ENCODE measurements around the gene LRP6.
"Not testable (repeated sequence)": the region's sequence is repeated elsewhere in the genome, so short reads cannot be mapped to it uniquely, and the experiment has no call there.

Gene LRP6

DNA sequence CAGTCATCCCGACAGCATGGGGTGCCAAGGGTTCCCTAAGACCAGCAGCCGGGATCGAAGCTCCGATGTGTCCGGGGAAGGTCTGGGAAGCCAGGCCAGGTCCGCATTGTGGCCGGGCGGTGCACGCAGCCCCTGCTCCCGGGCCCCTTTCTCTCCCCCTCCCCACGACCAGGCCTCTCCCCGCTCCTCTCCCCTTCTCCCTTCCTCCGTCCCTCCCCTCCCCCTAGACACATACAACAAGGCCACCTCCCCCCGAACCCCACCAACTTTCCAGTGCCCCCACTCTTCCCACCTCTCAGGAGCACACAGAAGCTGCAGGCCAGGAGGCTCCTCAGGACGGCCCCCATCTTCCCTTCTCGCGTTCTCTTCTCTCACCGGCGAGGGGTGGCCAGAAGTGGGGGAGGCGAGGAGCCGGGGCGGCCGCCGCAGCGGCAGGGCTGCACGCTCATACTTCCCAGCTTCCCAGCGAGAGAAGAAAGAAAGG, 413 bp downstream of the LRP6 start:
- peak; percentile 67 for DNase-seq

GRCh38 chr12:12265571-12266388, 1.1 kb downstream of the LRP6 start:
- peak; percentile 48 for DNase-seq

GRCh38 chr12:12265035-12265434, 1.8 kb downstream of the LRP6 start:
- DNase-seq: no peak

- DNase-seq: no peak
These were observed 2.9 kb downstream of the LRP6 start for GRCh38 chr12:12263909-12264308.

DNA sequence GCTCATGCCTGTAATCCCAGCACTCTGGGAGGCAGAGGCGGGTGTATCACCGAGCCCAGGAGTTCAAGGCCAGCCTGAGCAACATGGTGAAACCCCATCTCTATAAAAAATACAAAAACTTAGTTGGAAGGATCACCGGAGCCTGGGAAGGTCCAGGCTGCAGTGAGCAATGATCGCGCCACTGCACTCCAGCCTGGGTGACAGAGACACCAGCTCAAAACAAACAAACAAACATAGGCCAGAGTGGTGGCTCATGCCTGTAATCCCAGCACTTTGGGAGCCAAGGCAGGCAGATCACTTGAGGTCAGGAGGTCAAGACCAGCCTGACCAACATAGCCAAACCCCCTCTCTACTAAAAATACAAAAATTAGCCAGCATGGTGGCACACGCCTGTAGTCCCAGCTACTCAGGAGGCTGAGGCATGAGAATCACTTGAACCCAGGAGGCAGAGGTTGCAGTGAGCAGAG, 10.5 kb downstream of the LRP6 start:
- not testable (repeated sequence) for DNase-seq

DNA sequence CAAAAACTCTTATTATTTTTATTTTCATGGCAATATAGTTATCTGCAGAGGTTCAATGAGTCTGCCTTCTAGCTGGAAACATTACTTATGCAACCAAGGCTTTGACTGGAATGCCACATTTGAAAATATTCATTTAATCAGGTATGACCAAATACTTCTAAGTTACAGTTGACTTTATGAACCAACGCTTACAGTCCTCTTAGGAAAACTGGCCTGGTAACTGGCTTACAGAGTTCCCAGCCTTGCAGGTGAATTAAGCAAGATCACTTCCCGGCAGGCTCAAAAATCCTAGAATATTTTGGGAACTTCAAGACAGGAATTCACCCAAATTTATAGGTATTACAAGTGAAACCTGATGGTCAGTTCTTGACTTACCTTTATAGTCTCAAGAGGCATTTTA, 12.3 kb downstream of the LRP6 start:
- no peak for DNase-seq

DNA sequence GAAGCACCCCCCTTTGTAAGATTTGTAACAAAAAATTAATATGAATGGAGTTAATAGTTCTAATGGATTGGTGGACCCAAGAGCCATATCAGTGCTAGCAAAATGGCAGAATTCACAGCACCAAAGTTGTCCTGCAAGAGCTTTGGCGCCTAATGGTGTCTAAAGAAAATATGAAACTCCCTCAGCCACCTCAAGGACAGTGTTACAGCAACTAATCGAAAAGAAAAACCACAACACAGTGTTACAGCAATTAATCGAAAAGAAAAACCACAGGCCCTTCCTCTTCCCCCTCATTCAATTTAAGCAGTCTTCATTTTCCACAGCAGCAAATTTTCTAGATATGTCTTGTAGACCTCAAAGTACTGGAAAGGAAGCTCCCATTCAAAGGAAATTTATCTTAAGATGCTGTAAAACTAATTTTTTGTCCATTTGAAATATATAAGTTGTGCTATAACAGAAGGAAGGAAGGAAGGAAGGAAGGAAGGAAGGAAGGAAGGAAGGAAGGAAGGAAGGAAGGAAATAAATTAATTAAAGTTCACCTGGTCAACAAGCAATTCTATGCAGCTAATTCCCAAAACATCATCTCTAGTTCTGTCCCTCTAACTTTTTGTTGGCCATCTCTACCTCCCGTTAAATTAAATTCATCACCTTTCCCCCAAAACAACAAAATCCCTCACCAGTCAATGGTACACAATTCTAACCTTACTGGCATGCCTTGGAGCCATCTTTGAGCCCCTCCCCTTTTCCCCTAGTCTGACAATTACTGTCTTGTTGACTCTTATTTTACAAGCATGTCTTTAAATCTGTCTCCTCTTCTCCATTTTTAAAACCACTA, 17.4 kb downstream of the LRP6 start:
- no peak for DNase-seq

GRCh38 chr12:12247584-12247983, 19.3 kb downstream of the LRP6 start:
- no peak for DNase-seq

DNA sequence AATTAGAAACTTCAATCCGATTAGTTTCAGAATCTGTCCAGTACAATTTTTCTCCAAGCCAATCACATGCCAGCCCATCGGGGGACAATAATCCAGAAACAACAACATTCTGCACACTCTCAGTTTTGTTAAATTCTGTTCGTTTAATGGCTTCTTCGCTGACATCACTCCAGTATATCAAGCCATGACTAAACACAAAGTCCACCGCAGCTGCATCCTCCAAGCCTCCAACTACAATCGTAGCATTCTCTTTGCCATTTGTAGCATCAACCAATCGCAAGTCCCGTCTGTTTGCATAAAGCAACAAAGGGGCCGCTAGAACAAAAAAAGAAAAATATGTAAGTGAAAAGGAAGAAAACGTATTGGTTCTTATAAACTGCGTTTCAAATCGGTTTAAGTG, 22.5 kb downstream of the LRP6 start:
- no peak for DNase-seq

- no peak for DNase-seq
These were observed 26.0 kb downstream of the LRP6 start for GRCh38 chr12:12240662-12241340.

DNA sequence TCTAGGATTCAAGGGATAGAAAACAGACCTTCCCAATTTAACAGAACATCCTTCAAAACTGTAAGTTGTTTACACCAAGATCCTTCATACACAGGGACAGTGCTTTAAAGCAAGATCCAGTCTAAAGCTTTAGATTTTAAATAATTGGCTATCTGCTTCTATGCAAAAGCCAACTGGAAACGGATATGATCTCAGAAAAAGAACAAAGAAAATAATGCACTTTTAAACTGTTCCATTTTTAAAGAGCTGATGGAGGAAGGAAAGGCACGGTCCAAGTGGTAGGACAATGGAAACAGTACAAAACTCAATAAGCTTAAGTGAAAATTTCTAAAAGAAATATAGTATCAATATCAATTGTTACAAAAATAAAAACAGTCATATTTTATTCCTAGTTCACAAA, 27.7 kb downstream of the LRP6 start:
- no peak for DNase-seq

DNA sequence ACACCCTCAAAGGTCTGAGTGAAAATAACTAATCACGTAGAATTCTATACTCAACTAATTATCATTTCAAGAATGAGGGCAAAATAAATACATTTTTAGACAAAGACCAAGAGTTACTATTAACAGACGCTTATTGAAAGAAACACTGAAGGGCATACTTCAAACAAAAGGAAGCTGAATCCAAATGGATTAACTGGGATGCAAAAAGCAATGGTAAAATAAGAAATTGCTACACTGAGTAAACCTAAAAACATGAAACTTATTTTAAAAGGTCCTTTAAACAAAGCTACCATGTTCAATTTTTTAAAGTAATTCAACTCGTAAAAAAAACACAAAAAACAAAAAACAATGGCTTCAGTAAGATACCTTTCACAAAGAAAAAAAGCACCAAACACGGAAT, 28.2 kb downstream of the LRP6 start:
- DNase-seq: no peak

DNA sequence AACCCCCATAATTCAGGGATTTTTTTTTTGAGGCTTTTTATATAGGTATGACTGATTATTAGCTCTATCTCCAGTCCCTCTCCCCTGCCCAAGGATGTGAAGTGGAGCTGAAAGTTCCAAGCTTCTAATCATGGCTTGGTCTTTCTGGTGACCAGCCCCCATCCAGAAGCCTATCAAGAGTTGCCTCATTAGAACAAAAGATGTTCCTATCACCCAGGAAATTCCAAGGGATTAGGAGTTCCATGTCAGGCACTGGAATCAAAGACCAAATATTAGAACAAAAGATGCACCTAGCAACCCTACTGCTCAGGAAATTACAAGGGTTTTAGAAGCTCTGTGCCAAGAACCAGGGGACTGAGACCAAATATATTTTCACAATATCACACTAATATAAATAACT, 29.9 kb downstream of the LRP6 start:
- DNase-seq: no peak

GRCh38 chr12:12230275-12230674, 36.6 kb downstream of the LRP6 start:
- DNase-seq: no peak

GRCh38 chr12:12229556-12230092, 37.2 kb downstream of the LRP6 start:
- no peak for DNase-seq

DNA sequence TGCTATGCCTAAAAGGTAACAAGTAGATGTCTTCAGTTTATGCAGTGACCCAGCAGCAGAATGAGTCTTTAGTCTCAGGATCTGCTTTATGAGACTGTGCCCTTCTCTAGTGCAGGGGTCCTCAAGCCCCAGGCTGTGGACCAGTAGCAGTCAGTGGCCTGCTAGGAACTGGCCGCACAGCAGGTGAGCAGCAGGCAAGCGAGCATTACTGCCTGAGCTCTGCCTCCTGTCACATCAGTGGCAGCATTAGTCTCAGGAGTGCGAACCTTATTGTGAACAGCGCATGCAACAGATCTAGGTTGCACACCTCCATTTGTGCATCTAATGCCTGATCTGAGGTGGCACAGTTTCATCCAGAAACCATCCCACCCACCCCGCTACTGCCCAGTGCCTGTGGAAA, 38.4 kb downstream of the LRP6 start:
- DNase-seq: no peak

- DNase-seq: no peak
These were observed 40.7 kb downstream of the LRP6 start for GRCh38 chr12:12226187-12226586.

GRCh38 chr12:12224240-12224940, 42.5 kb downstream of the LRP6 start:
- no peak for DNase-seq

- DNase-seq: no peak
These were observed 45.3 kb downstream of the LRP6 start for GRCh38 chr12:12221560-12221959.

- DNase-seq: no peak
These were observed 47.2 kb downstream of the LRP6 start for GRCh38 chr12:12219664-12220063.

GRCh38 chr12:12217018-12217359, 49.9 kb downstream of the LRP6 start:
- no peak for DNase-seq
